ENCODE results near the gene SFT2D2.
"Not testable (repeated sequence)": the region's sequence is repeated elsewhere in the genome, so short reads cannot be mapped to it uniquely, and the experiment has no call there.

The SFT2D2 gene

GRCh38 chr1:168225476-168226190, at the start of gene SFT2D2:
SFT2D2 (plus strand) TSS chr1:168226004; CDS start chr1:168226080, 76 bp downstream.
- peak in 48 of 51 donors; percentile 19 to 83 (median 61) for DNase-seq

DNA sequence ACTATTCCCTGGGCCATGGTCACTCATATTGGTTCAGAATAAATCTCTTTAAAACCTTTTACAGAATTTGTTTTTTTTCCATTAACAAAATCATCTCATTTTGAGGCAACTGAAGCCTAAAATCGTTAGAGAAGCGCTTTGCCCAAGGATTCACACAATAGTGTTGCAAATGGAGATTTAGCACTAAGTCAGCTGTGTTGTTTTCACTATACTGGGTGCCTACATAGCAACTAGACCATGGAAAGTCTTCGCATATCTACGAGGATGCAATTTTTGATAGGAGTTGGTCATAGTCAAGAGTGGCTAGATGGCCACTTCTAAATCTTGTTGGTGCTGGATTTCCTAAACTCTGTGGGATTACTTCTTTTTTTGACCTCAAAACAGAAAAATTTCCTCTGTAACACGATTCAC, 47.6 kb upstream of the SFT2D2 start:
- DNase-seq: no peak

GRCh38 chr1:168178638-168179437, 47.0 kb upstream of the SFT2D2 start, which contains the start of gene TIPRL:
TIPRL (plus strand) TSS chr1:168178962; CDS start chr1:168179078, 116 bp downstream.
- peak; percentile 52 to 97 (median 92) for DNase-seq

DNA sequence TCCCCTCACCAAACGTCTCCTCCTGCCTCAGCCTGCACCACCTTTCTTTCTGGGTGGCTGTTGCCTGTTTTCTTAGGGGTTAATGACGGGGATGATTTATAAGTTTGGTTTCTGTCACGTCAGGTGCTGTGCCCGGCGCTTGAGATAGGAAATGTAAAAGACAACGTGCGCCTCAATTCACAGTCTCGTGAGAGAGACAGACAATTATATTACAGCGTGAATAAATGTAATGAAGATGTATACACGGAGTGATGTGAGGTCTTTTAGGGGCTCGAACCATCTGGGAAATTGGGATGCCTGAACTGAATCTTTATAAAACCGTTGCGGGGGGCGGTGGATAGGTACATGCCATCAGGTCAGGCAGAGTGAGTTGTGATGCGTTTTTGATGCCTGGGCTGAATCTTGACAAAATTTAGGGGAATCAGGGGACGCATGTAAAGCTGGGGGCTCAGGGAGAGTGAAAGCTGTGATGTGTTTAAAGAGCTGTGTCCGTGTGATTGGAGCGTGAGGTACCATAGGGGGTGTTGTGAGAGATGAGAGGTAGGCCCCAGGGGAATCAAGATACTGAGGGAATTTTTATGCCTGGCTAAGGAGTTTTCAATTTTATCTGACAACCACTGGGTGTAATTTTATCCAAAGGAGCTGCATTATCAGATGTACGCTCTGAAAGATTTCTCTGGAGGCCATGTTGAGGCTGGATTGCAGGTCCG, 46.2 kb upstream of the SFT2D2 start:
- DNase-seq: peak in 5 of 51 donors; percentile 2 to 64 (median 33)

DNA sequence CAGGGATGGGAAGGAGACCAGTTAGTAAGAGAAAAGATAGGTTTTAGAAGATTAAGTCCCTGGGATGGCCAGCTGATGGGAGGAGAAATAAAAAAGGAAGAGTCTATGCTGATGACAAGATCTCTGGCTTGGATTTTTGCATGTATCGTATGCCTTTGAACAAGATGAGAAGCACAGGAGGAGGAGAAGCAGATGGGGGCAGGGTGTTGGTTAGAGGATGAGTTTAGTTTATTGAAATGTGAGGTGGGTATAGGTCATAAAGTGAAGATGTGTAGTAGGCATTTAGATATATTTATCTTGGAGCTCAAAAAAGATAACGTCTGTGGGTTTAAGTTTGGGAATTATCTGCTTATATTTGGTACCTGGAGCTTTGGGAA, 45.7 kb upstream of the SFT2D2 start:
- no peak for DNase-seq

DNA sequence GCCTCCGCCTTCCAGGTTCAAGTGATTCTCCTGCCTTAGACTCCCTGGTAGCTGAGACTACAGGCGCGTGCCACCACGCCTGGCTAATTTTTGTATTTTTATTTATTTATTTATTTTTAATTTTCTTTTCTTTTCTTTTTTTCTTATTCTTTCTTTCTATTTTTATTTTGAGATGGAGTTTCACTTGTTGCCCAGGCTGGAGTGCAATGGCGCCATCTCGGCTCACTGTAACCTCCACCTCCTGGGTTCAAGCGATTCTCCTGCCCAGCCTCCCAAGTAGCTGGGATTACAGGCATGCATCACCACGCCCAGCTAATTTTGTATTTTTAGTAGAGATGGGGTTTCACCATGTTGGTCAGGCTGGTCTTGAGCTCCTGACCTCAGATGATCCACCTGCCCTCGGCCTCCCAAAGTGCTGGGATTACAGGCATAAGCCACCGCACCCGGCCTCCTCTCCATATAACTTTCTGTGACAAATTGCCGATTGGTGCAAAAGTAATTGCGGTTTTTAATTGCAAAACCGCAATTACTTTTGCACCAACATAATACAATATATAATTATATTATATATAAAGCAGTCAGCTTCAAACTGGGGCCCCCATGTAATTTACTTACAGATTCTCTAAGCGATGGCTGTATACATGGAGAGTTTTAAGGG, 44.6 kb upstream of the SFT2D2 start:
- DNase-seq: not testable (repeated sequence)

DNA sequence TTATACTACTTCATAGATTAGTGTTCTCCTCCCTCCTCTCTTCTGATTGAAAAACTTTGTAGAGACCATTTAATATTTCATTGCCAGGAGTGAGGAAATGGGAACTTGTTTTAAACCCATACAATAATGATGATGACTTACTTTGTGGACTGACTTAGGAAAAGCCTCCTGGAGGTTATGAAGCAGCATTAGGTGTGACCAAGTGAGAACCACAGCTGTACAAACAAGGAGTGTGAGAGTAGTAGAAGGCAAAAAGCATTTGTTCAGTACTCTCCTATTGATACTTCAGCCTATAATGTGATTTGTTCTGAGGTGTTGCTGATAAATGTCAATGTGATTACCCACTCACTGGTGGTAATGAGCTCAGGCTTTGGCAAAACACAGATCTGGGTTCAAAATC, 38.6 kb upstream of the SFT2D2 start:
- no peak for DNase-seq

DNA sequence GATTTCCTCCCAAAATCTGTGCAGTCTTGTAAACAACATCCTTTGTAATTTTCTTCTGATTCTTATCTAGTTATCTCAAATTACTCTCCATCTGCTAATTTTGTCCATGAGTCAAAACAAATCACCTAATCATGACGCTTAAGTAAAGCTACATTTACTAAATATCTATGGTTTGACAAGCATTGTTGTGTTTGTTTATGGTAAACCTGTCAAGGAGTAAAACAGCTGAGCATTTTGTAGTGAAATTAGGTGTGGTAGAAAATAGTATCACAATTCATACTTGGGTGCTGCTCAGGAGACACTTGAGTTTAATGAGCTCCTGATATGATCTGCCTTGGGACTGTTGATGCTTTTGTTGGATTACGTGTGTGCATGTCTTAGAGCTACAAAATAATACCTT, 35.4 kb upstream of the SFT2D2 start:
- no peak for DNase-seq

DNA sequence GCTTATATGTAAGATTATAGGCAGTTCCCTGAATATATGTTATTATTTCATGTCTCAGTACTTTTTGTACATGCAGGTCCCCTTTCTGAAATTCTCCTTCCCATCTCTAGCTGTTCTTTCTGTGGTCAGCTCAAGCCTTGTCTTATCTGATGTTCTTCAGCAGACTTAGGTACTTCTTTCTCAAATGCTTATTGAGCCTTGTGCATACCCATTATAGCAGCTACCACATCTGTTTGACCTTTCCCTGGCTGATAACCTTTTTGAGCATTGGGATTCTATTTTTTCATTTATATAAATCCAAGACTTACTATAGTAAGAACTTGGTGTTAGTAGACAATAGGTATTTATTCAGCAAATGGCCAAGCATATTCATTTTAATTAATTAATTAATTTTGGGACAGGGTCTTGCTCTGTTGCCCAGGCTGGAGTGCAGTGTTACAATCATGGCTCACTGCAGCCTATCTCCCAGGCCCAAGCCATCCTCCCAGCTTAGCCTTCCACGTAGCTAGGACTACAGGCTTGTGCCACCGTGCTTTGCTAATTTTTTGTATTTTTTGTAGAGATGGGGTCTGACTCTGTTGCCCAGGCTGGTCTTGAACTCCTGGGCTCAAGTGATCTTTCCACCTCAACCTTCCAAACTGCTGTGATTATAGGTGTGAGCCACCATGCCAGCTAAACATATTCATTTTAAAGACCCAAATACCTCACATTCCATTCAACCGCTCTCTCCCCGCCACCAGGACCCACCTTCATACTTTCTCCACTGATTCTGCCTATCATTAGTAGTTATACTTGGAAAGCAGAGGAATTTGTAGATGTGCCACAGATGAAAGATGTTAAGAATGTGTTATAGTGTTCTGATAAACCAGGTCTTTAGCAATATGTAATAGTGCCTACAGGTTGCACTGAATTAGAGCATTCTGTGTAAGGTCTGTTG, 30.3 kb upstream of the SFT2D2 start:
- no peak for DNase-seq

- DNase-seq: no peak
These were observed 26.7 kb upstream of the SFT2D2 start for GRCh38 chr1:168199056-168199455.

GRCh38 chr1:168202941-168203654, 22.7 kb upstream of the SFT2D2 start:
- no peak for DNase-seq

DNA sequence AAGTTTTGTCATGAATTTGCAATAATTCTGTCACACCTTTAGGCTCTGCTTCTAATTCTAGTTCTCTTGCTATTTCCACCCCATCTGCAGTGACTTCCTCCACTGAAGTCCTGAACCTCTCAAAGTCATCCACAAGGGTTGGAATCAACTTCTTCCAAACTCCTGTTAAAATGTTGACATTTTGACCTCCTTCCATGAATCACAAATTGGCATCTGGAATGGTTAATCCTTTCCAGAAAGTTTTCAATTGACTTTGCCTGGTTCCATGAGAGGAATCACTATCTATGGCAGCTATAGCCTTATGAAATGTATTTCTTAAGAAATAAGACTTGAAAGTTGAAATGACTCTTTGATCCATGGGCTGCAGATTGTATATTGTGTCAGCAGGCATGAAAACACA, 19.7 kb upstream of the SFT2D2 start:
- no peak for DNase-seq

- DNase-seq: not testable (repeated sequence)
These were observed 18.1 kb upstream of the SFT2D2 start for GRCh38 chr1:168207673-168208072.

DNA sequence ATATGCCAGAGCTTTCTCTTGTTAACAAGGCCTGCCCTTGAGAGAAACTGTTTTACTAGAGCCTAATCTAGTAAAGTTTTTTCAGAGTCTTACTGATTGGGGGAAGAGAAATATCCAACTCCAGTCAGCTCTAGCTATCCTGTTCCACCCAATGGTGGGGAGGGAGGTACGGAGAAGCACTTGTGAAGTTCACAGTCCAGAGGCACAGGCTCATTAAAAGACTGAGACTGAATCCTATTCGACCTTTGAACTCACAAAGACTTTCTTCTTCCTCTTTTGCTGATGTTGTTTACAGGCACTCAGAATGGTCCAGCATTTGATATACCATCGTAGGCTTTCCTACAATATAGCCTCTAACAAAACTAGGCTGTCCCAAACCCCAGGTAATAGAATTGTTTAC, 15.5 kb upstream of the SFT2D2 start:
- DNase-seq: no peak

DNA sequence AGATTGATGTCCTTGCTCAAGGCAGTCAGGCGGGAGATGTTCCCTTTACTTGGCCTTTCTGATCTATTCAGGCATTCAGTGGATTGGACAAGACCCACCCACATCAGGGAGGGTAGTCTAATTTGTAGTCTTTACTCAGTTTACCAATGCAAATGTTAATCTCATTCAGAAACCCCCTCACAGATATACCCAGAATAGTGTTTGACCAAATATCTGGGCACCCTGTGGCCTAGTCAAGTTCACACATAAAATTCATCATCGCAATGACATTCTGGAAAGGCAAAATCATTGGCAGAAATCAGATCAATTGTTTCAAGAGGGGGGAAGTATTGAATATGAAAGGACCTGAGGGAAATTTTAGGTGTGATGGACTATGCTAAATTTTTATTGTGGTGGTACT, 12.5 kb upstream of the SFT2D2 start:
- DNase-seq: no peak

DNA sequence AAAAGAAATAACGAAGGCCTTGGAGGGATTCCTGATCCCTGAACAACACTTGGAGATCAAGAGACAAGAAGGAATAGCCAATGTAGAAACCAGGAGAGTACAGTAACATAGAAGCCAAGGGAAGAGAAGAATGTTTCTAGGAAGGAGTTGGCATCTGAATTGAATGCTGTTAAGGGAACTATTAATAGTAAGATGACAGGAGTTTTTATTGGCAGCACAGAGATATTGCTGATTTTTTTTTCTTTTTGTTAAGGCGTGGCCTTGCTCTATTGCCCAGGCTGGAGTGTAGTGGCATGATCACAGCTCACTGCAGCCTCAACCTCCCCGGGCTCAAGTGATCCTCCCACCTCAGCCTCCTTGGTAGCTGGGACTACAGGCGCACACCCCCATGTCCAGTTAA, 9.6 kb upstream of the SFT2D2 start:
- no peak for DNase-seq

DNA sequence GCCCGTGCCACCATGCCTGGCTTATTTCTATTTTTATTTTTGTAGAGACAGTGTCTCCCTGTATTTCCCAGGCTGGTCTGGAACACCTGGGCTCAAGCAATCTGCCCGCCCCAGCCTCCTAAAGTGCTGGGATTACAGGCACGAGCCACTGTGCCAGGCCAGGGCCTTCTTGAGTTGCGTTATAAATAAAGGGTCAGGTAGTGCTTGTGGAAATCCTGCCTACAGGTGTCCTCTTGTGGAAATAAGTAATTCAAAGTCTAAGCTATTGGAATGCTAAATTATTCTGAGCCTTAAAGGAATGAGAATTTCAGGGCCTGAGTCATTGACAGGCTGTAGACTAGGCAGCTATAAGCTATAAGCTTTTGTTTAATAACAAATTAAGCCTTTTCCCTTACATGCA, 8.1 kb upstream of the SFT2D2 start:
- no peak for DNase-seq

GRCh38 chr1:168218658-168219057, 7.1 kb upstream of the SFT2D2 start:
- no peak for DNase-seq

DNA sequence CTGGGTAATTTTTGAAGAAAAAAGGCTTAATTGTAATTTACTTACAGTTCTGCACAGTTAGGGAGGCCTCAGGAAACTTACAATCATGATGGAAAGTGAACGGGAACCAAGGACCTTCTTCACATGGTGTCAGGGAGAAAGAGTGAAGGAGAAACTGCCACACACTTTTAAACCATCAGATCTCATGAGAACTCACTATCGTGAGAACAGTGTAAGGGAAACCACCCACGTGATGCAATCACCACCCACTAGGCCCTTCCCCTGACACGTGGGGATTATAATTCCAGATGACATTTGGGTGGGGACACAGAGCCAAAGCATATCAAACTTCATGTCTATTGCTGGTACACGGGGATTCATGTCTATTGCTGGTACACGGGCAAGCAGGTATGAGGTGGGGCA, 5.3 kb upstream of the SFT2D2 start:
- DNase-seq: no peak

DNA sequence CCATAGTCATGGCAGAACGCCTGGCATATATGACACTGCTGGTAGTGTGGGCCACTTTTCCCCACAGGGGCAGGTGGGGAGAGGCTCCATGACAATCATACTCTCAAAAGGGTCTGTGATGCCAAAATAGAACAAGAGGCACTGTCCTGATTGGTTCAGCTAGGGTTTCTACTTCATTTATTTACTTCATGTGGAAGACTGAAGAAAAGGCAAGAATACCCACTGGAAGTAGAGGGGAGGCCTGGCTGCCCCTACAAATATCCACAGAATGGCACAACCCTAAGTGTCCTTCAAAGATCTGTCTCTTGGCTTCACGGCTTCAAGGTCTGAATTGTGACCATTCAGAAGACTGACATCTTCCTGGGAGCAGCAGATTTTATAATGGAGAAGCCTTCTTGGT, 4.5 kb upstream of the SFT2D2 start:
- DNase-seq: no peak
